ENCODE results near the gene MTUS2.

DNA sequence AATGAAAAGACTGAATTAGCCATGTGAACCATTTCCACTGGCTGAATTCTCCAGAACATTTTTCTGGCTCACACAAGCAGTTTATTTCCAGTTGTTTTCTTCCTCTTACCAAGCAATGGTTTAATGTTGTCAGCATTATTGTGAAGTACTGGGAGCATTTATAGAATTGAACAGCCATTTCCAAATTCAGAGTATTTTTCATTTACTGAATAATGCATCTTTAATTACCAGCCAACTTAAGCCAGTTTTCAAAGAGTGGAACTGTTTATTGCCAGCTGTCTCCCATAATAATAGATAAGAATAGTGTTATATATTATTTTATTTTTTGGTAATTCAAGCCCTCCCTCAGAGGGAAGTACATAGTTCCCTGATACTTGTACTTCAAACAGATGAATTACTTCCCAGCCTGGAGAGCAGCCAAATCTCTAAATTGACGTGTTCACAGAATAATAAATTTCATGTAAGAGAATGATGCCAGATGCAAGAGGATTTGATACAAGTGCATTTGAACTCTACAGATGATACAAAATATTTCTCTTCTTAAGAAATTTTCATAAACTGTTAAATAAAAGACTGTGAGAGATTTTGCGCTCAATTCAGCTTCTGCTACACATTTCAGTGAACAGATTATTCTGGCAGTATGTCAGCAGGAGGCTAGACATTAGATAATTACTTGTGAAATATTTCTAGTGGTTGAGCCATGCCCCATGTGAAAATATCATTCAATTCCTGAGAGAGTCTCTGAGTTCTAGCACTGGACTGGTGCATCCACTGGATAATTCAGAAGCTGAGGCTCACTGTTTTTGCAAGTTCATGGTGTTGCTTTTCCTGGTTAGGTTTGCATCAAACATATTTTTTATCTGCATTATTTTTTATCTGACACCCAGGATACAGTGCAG is 459.5 kb downstream of the MTUS2 start:
- TF ChIP-seq CTCF (conservative IDR thresholded peaks at IDR 0.05 in 1 of 2, IDR thresholded peaks at IDR 0.05 in 1 of 2; ENCODE audit: low read depth in 1 of 2, low read length in 2 of 2) (no peak), EZH2 (IDR thresholded peaks at IDR 0.05; ENCODE audit: low read length, missing control alignments) (no peak)
